Suprapubic skin (tissue), 4 donors: ENCODE measurements around the gene PANX1. TPM values are rescaled to one million over a fixed set of nuclear protein-coding genes. Genes with fewer than 3 reads are reported as not detected.

Experiments
- DNase-seq, 2 donors: peaks; one replicate each; pipeline ENCODE4 v3.0.0-alpha.2; 2019; ENCODE audit warnings: low spot score in 2 of 2
- H3K27ac ChIP-seq: fragments of 200-600 bp; sonication (generic); one replicate; pipeline ENCODE4 v1.5.1; 2019
- H3K27me3 ChIP-seq: fragments of 200-600 bp; sonication (generic); one replicate; pipeline ENCODE4 v1.5.1; 2019
- H3K36me3 ChIP-seq: fragments of 200-600 bp; sonication (generic); one replicate; pipeline ENCODE4 v1.5.1; 2019
- H3K4me1 ChIP-seq: fragments of 200-600 bp; sonication (generic); one replicate; pipeline ENCODE4 v1.5.1; 2019
- H3K4me3 ChIP-seq: fragments of 200-600 bp; sonication (generic); one replicate; pipeline ENCODE4 v1.5.1; 2019; ENCODE audit warnings: mild to moderate bottlenecking
- H3K9me3 ChIP-seq: fragments of 200-600 bp; sonication (generic); one replicate; pipeline ENCODE4 v1.5.1; 2019
- EP300 ChIP-seq: sonication (generic); formaldehyde crosslinking; IDR thresholded peaks from one replicate; pipeline ENCODE4 v1.6.1; 2017; ENCODE audit warnings: antibody characterized with exemption
- POLR2A ChIP-seq, 2 donors: fragments of 450-650 bp; IDR thresholded peaks; one replicate each; pipeline ENCODE4 v1.6.1; 2017; ENCODE audit warnings: antibody characterized with exemption in 2 of 2, mild to moderate bottlenecking in 2 of 2, moderate library complexity in 2 of 2
- POLR2AphosphoS5 ChIP-seq, 3 donors: sonication (generic); formaldehyde crosslinking; IDR thresholded peaks; one replicate each; pipeline ENCODE4 v1.6.1; 2017; ENCODE audit warnings: antibody characterized with exemption in 3 of 3
- WGBS: methylation state at CpG from one replicate; pipeline ENCODE4 v1.1.5; 2018; 5-methylcytosine and 5-hydroxymethylcytosine counted together
- total RNA-seq, 4 donors: library from RNA; depleted of rRNA; stranded (reverse); fragments of >200 nt; gene quantifications; one replicate each; pipeline ENCODE4 v1.1.0, GENCODE V29; 2016
- TF ChIP-seq, protein P1 (sequence below), 2 donors: fragments of 200-600 bp in 1 of 2; fragments of 450-650 bp in 1 of 2; sonication (generic) in 1 of 2; IDR thresholded peaks; one replicate each; pipeline ENCODE4 v1.5.1; 2016 to 2019; ENCODE audit warnings: antibody characterized with exemption in 2 of 2, mild to moderate bottlenecking in 1 of 2, moderate library complexity in 1 of 2

The PANX1 gene
- total RNA-seq, 4 donors from 2014 or later, result 8.9 to 42.7 (median 28.2) TPM

DNA sequence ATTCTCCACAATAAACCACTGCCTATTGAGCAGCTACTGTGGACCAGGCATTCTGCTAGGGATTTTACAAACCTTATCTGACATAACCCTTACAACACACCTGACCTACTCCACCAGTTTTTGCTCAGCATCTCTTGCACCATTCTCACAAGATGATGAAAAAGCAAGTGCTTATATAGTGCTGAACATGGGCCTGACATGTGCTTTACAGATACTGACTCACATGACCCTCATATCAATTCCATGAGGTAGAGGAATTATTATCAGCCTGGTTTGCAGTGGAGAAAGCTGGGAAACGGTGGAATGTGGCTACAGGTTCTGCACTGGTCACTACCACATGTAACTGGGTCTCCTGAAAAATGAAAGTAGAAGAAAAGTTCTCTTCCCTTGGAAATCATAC is 37.5 kb upstream of the PANX1 start:
- no peak overlapping the region for H3K4me3 ChIP-seq

DNA sequence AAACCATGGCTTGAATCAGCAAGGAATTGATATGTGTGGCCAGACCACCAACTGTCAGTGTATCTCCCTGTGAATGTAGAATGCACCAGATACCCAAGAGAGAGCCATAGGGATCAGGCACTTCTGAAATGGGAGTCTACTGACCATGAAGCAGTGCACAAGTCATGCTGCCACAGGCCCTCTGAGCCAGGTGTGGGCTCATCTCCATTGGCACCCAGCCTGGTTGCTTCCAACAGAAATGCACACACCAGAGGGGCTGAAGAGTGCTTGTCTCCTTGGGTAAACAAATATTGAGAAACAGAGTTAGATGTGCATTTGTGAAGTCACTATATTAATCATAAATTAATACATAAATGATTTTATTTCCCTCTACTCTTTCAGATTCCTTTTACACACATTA is 28.4 kb upstream of the PANX1 start:
- Histone ChIP-seq H3K27me3 (peaks cover 3% of the 10 kb centered on the region), H3K36me3 (no peaks in the 10 kb centered on the region), H3K27ac (no peak overlapping the region), H3K4me3 (no peak overlapping the region), H3K9me3 (no peaks in the 10 kb centered on the region), H3K4me1 (no peaks in the 10 kb centered on the region)
- TF ChIP-seq, protein P1, sequence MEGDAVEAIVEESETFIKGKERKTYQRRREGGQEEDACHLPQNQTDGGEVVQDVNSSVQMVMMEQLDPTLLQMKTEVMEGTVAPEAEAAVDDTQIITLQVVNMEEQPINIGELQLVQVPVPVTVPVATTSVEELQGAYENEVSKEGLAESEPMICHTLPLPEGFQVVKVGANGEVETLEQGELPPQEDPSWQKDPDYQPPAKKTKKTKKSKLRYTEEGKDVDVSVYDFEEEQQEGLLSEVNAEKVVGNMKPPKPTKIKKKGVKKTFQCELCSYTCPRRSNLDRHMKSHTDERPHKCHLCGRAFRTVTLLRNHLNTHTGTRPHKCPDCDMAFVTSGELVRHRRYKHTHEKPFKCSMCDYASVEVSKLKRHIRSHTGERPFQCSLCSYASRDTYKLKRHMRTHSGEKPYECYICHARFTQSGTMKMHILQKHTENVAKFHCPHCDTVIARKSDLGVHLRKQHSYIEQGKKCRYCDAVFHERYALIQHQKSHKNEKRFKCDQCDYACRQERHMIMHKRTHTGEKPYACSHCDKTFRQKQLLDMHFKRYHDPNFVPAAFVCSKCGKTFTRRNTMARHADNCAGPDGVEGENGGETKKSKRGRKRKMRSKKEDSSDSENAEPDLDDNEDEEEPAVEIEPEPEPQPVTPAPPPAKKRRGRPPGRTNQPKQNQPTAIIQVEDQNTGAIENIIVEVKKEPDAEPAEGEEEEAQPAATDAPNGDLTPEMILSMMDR (IDR thresholded peaks at IDR 0.05), result no peak
- no peak for TF ChIP-seq POLR2AphosphoS5 (IDR thresholded peaks at IDR 0.05)
- TF ChIP-seq POLR2A (IDR thresholded peaks at IDR 0.05), result no peak
- no peak for TF ChIP-seq EP300
- no peak for DNase-seq

More for the DNA sequence above, 37.5 kb upstream of the PANX1 start:
- Histone ChIP-seq H3K27ac (no peak overlapping the region), H3K36me3 (no peaks in the 10 kb centered on the region), H3K4me1 (no peaks in the 10 kb centered on the region), H3K27me3 (no peaks in the 10 kb centered on the region), H3K9me3 (no peaks in the 10 kb centered on the region)
- no peak for TF ChIP-seq POLR2A (IDR thresholded peaks at IDR 0.05)
- TF ChIP-seq, protein P1 (IDR thresholded peaks at IDR 0.05), result no peak
- 72% methylated on average over 1 of the region's 1 CpG for WGBS
- DNase-seq, result no peak

DNA sequence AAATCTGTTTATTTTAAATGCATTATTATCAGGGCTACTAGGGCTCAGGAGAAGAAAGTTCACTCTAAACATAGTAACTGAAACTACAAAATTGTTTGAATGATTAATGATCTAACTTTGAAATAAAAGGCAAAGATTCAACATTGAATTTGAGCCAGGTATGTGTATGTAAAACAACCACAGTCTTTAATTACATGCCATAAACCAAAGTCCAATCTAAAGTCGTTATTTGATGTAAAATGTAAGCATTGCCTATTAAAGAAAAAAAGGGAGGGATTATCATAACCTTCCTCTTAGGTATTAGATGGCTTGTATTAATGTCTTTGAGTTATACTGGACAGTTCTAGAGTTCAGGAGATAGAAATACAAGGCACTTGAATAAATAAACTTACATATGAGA is 25.2 kb upstream of the PANX1 start:
- TF ChIP-seq POLR2A (IDR thresholded peaks at IDR 0.05) (no peak), EP300 (no peak)
- TF ChIP-seq, protein P1 (IDR thresholded peaks at IDR 0.05), result no peak
- H3K4me3 ChIP-seq, result no peak overlapping the region
- 41% methylated on average over 1 of the region's 1 CpG for WGBS

DNA sequence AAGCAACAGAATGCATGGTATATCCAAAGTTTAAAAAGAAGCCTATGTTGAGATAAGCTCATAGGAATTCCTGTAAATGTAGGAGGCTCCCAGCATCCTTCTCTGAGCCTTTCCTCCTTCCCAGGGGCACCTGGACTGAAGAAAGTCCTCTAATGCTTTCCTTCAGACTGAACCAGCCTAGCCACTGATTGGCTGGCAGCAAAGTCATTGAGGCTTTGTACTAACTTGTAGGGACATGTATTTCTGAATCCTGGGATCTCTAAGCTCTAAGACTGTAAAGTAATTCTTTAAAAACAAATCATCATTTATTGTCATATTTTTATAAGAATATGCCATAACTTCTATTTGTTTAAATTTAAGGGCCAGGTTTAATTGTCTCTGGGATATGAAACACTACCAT is 23.9 kb upstream of the PANX1 start:
- Histone ChIP-seq H3K4me1 (no peaks in the 10 kb centered on the region), H3K36me3 (no peaks in the 10 kb centered on the region), H3K4me3 (no peak overlapping the region), H3K27ac (no peak overlapping the region), H3K9me3 (no peaks in the 10 kb centered on the region), H3K27me3 (no peaks in the 10 kb centered on the region)
- TF ChIP-seq POLR2AphosphoS5 (IDR thresholded peaks at IDR 0.05) (no peak), POLR2A (IDR thresholded peaks at IDR 0.05) (no peak), EP300 (no peak)
- TF ChIP-seq, protein P1 (IDR thresholded peaks at IDR 0.05), result no peak
- no peak for DNase-seq

More for the DNA sequence above, 25.2 kb upstream of the PANX1 start:
- no peaks in the 10 kb centered on the region for H3K4me1 ChIP-seq
- no peaks in the 10 kb centered on the region for H3K9me3 ChIP-seq
- no peak for DNase-seq
- peaks cover 3% of the 10 kb centered on the region for H3K27me3 ChIP-seq
- no peak overlapping the region for H3K27ac ChIP-seq
- no peaks in the 10 kb centered on the region for H3K36me3 ChIP-seq

DNA sequence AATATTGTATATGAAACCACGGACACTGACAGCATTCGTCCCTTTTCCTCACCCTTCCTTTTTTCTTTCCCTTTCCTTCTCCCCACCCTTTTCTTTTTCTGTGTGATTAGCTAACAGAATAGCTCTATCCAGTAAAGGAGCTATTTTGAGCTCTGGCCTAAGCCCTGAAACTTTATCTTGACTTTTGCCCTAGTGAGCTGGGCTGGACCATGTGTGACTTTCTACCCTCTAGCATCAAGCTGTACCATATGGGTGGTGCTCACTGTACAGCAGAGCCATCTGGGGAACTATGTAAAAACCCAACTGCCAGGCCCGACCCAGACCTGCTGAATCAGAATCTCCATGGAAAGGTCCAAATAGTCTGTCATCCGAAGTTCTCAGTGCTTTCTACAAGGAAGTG is 21.9 kb upstream of the PANX1 start:
- H3K36me3 ChIP-seq, result no peaks in the 10 kb centered on the region
- no peaks in the 10 kb centered on the region for H3K4me1 ChIP-seq
- H3K4me3 ChIP-seq, result no peak overlapping the region
- TF ChIP-seq, protein P1 (IDR thresholded peaks at IDR 0.05), result no peak
- TF ChIP-seq POLR2A (IDR thresholded peaks at IDR 0.05) (no peak), POLR2AphosphoS5 (IDR thresholded peaks at IDR 0.05) (no peak), EP300 (no peak)
- H3K9me3 ChIP-seq, result no peaks in the 10 kb centered on the region
- no peaks in the 10 kb centered on the region for H3K27me3 ChIP-seq
- DNase-seq, result no peak
- 91% methylated on average over 4 of the region's 4 CpGs for WGBS
- H3K27ac ChIP-seq, result no peak overlapping the region
